A549 (cell line): Measurements from ENCODE around the gene ASAP2.

ENCODE experiments used
- CTCF ChIP-seq: fragments of >200 bp; sonication (Bioruptor Twin); formaldehyde crosslinking; IDR thresholded peaks from 3 replicates; pipeline ENCODE4 v1.5.1; 2016
- EP300 ChIP-seq, 2 experiments: fragments of >200 bp; sonication (Bioruptor Twin); formaldehyde crosslinking; IDR thresholded peaks; 2 replicates in 1 of 2; 3 replicates in 1 of 2; pipeline ENCODE4 v1.6.1; 2016 to 2017

- TF ChIP-seq CTCF (no peak), EP300 (IDR thresholded peaks at IDR 0.05) (no peak)
Observed at GRCh38 chr2:9211496-9211895, 4.9 kb downstream of the ASAP2 start.
